HepG2 (cell line): Measurements from ENCODE around the gene HSD11B2. TPM values are rescaled to one million over a fixed set of nuclear protein-coding genes. Genes with fewer than 3 reads are reported as not detected.

Experiments
- CBX5 ChIP-seq: sonication (generic); formaldehyde crosslinking; IDR thresholded peaks from 2 replicates; pipeline ENCODE4 v1.4.0; 2020; ENCODE audit warnings: missing genetic modification reagents, borderline replicate concordance
- CEBPG ChIP-seq: IDR thresholded peaks from 2 replicates; pipeline ENCODE4 v1.6.1; 2016
- GATAD2A ChIP-seq: IDR thresholded peaks from 2 replicates; pipeline ENCODE4 v1.6.1; 2016
- HNF1B ChIP-seq: sonication (generic); formaldehyde crosslinking; IDR thresholded peaks from 2 replicates; pipeline ENCODE4 v1.5.1; 2020; ENCODE audit warnings: mild to moderate bottlenecking, moderate library complexity, missing genetic modification reagents
- HNRNPL ChIP-seq: fragments of 200-400 bp; formaldehyde crosslinking; IDR thresholded peaks from 2 replicates; pipeline ENCODE4 v1.6.1; 2017; ENCODE audit warnings: mild to moderate bottlenecking, low read depth, low read length
- IRF9 ChIP-seq: sonication (generic); formaldehyde crosslinking; IDR thresholded peaks from 2 replicates; pipeline ENCODE4 v1.8.0; 2022; ENCODE audit warnings: missing genetic modification reagents, mild to moderate bottlenecking, borderline replicate concordance
- KDM3A ChIP-seq: IDR thresholded peaks from 2 replicates; pipeline ENCODE4 v1.6.1; 2018; ENCODE audit warnings: low read depth, missing compliant biosample characterization
- MEF2D ChIP-seq: sonication (generic); formaldehyde crosslinking; IDR thresholded peaks from 2 replicates; pipeline ENCODE4 v1.5.1; 2020; ENCODE audit warnings: mild to moderate bottlenecking, missing genetic modification reagents
- SKI ChIP-seq: fragments of 450-650 bp; IDR thresholded peaks from one replicate; pipeline ENCODE4 v1.6.1; 2018; ENCODE audit warnings: mild to moderate bottlenecking; ENCODE audit not compliant: partially characterized antibody
- SMC3 ChIP-seq: IDR thresholded peaks from 2 replicates; pipeline ENCODE4 v1.6.1; 2011; ENCODE audit warnings: low read length, improper control_type of control experiment
- TBX2 ChIP-seq: sonication (generic); formaldehyde crosslinking; IDR thresholded peaks from 2 replicates; pipeline ENCODE4 v1.5.0; 2020; ENCODE audit warnings: missing genetic modification reagents, mild to moderate bottlenecking, borderline replicate concordance
- ZBTB3 ChIP-seq: sonication (generic); formaldehyde crosslinking; IDR thresholded peaks from 2 replicates; pipeline ENCODE4 v1.4.0; 2020; ENCODE audit warnings: low read depth, mild to moderate bottlenecking, moderate library complexity, missing genetic modification reagents, borderline replicate concordance
- ZBTB33 ChIP-seq: sonication (generic); formaldehyde crosslinking; IDR thresholded peaks from 2 replicates; pipeline ENCODE4 v1.4.0; 2020; ENCODE audit warnings: missing genetic modification reagents
- ZNF296 ChIP-seq: sonication (generic); formaldehyde crosslinking; conservative IDR thresholded peaks from 2 replicates; pipeline ENCODE4 v1.5.0; 2020; ENCODE audit warnings: mild to moderate bottlenecking, missing genetic modification reagents
- ZNF350 ChIP-seq: sonication (generic); formaldehyde crosslinking; IDR thresholded peaks from 2 replicates; pipeline ENCODE4 v1.4.0; 2020; ENCODE audit warnings: mild to moderate bottlenecking, low read depth, missing genetic modification reagents, borderline replicate concordance
- ZNF598 ChIP-seq: sonication (generic); formaldehyde crosslinking; IDR thresholded peaks from 2 replicates; pipeline ENCODE4 v1.5.1; 2020; ENCODE audit warnings: mild to moderate bottlenecking, missing genetic modification reagents, borderline replicate concordance
- ZNF782 ChIP-seq: sonication (generic); formaldehyde crosslinking; IDR thresholded peaks from 2 replicates; pipeline ENCODE4 v1.4.0; 2020; ENCODE audit warnings: missing genetic modification reagents, mild to moderate bottlenecking, borderline replicate concordance
- ZNF841 ChIP-seq: sonication (generic); formaldehyde crosslinking; IDR thresholded peaks from 2 replicates; pipeline ENCODE4 v1.8.1; 2023; ENCODE audit warnings: missing genetic modification reagents, borderline replicate concordance
- polyA plus RNA-seq, 8 experiments: library from polyadenylated mRNA; depleted of rRNA in 3 of 8; stranded (reverse) in 7 of 8; unstranded in 1 of 8; fragments of >200 nt; fragmentation: Illumina TruSeq in 4 of 8; extraction: Trizol in 4 of 8; gene quantifications; 2 replicates each; pipeline versions ENCODE4 v1.2.1 to v1.2.3, GENCODE V29; 2011 to 2016; ENCODE audit warnings: low read depth in 4 of 8, missing spikeins in 1 of 8, mixed read lengths in 1 of 8; ENCODE audit not compliant: insufficient read depth in 1 of 8
- total RNA-seq, 5 experiments: library from RNA; depleted of rRNA; stranded (reverse); fragments of >200 nt; fragmentation: Illumina TruSeq; extraction: Trizol; gene quantifications; 2 replicates each; pipeline ENCODE4 v1.2.3, GENCODE V29; 2016; ENCODE audit warnings: low read depth in 1 of 5
- TF ChIP-seq, protein P1 (sequence below): sonication (generic); formaldehyde crosslinking; IDR thresholded peaks from 2 replicates; pipeline ENCODE4 v1.5.1; 2020; ENCODE audit warnings: mild to moderate bottlenecking, missing genetic modification reagents, moderate library complexity
- TF ChIP-seq, protein P2 (sequence below): IDR thresholded peaks from 2 replicates; pipeline ENCODE4 v1.6.1; 2016

Gene HSD11B2
- total and polyA plus RNA-seq, 2 of the 13 experiments (the other 11 are each of a cell fraction or from before 2014, with no cell fraction given): 8.9 to 13.6 TPM

- TF ChIP-seq, protein P1, sequence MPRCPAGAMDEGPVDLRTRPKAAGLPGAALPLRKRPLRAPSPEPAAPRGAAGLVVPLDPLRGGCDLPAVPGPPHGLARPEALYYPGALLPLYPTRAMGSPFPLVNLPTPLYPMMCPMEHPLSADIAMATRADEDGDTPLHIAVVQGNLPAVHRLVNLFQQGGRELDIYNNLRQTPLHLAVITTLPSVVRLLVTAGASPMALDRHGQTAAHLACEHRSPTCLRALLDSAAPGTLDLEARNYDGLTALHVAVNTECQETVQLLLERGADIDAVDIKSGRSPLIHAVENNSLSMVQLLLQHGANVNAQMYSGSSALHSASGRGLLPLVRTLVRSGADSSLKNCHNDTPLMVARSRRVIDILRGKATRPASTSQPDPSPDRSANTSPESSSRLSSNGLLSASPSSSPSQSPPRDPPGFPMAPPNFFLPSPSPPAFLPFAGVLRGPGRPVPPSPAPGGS (CRISPR knock-in tag): no peak; the same call in 1 of the 2 replicates
- TF ChIP-seq ZBTB3 (CRISPR knock-in tag) (no peak), ZNF296 (CRISPR knock-in tag) (no peak), HNRNPL (peak; percentile 75; the same call in 1 of the 2 replicates), KDM3A (CRISPR knock-in tag) (0 out of 2 replicates have a peak, but pooled peaks have one; percentile 55), ZNF841 (CRISPR knock-in tag) (no peak), HNF1B (CRISPR knock-in tag) (peak; percentile 63; the same call in 1 of the 2 replicates), ZNF350 (CRISPR knock-in tag) (peak; percentile 60; the same call in 1 of the 2 replicates), MEF2D (0 out of 2 replicates have a peak, but pooled peaks have one; percentile 59), GATAD2A (peak; percentile 57; the same call in 1 of the 2 replicates), SKI (no peak), IRF9 (CRISPR knock-in tag) (peak; percentile 37; the same call in 1 of the 2 replicates), TBX2 (CRISPR knock-in tag) (no peak; the same call in 1 of the 2 replicates), ZBTB33 (CRISPR knock-in tag) (peak; percentile 6; the same call in 1 of the 2 replicates), ZNF782 (CRISPR knock-in tag) (0 out of 2 replicates have a peak, but pooled peaks have one; percentile 61), CEBPG (CRISPR knock-in tag) (0 out of 2 replicates have a peak, but pooled peaks have one; percentile 35), SMC3 (peak; percentile 95), CBX5 (no peak), ZNF598 (CRISPR knock-in tag) (0 out of 2 replicates have a peak, but pooled peaks have one; percentile 23)
- TF ChIP-seq, protein P2, sequence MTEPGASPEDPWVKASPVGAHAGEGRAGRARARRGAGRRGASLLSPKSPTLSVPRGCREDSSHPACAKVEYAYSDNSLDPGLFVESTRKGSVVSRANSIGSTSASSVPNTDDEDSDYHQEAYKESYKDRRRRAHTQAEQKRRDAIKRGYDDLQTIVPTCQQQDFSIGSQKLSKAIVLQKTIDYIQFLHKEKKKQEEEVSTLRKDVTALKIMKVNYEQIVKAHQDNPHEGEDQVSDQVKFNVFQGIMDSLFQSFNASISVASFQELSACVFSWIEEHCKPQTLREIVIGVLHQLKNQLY (CRISPR knock-in tag): 0 out of 2 replicates have a peak, but pooled peaks have one; percentile 14
Measured at GRCh38 chr16:67428146-67428731, 2.7 kb upstream of the HSD11B2 start (continued).
